GM18507 (cell line): Measurements from ENCODE around the gene LZIC.

Experiments
- DNase-seq: peaks from one replicate; pipeline ENCODE4 v3.0.0; 2011; ENCODE audit warnings: low read depth; ENCODE audit not compliant: insufficient read length; ENCODE audit errors: extremely low spot score
- FAIRE-seq: peaks from 2 replicates; lab custom pipeline; 2011; peaks lifted over from hg19 to GRCh38; lab: Jason Lieb, UNC

The LZIC gene

DNA sequence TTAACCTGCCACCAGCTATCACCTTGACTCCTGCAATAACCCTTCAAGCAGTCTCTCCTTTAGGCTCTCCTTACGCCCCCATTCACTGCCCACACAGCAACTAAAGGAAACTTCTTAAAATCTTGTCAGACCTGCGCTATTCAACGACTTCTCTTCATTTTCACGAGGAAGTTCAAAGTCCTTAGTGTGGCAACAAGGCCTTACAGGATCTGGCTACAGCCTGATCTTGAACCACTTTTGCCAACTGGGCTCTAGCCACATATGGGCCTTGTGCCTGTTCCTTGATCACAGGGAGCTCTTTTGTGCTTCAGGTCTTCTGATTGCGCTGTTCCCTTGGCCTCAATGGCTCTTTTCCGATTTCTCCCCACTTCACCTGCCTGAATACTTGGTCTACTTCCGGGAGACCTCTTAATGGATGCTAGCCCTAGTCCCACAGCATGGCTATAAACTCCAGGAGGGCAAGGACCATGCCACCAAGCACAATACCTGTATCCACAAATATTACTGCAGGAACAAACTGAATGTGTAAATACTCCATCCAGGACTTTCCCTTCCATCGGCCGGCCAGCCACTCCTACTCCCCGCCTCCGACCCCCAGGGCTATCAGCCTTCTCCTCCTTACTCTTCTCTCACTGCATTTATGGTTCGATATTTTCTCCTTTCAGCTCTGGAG is 30.8 kb downstream of the LZIC start:
- no peak for DNase-seq
- no peak for FAIRE-seq

DNA sequence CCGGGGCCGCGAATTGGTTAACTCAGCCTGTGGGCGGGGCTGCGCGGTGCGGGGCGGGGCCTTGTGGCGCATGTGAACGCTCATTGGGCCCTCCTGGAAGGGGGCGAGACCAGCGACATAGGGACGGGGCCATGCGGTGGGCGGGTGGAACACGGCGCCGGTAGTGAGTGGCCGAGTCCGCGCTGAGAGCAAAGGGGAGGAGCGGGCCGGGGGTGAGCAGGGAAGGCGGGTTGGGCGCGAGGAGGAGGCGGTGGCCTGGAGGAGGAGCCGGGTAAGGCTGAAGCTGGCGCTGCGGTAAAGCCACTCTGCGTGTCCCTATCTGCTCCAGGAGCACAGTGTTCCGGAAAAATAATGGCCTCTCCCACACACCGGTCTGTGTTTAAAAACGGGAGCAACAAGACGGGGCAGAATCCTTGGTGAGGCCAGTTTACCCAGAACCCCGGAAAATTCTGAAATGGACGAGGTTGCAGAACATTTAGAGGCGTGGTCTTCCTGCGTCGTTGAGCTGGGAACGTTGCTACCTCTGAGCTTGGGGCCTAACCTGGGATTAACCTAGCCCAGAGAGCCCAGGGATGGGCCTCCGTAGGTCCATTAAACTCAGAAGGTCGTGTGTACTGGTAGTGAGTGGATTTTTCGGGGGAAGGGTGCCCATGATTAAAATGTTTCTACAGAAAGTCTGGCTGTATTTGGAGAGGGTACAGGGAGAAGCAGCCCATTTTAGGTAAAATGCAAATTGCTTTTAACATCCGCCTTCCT is 32.6 kb downstream of the LZIC start:
- DNase-seq, result peak; percentile 98
- peak; percentile 99 for FAIRE-seq

DNA sequence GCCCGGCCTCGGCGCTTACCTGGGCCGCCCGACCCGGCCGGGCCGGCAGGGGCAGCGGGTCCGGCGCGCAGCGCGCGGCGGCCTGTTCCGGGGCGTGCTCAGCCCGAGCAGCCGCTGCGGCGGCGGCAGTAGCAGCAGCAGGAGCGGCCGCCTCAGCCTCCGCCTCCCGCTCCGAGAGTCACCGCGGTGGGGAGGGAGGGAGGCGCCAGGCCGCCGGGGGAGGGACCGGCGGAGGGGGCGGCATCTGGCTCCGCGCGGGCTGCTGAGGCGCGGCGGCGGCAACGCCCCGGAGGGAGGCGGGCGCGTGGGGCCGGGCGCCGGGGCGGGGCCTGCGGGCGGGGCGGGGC is 33.1 kb downstream of the LZIC start, which contains the start of gene CTNNBIP1:
CTNNBIP1 (minus strand) TSS at position 194 of the 347 bp plus-strand sequence. CDS start 38,205 bp downstream, outside the sequence.
- no peak for DNase-seq
- FAIRE-seq, result no peak

DNA sequence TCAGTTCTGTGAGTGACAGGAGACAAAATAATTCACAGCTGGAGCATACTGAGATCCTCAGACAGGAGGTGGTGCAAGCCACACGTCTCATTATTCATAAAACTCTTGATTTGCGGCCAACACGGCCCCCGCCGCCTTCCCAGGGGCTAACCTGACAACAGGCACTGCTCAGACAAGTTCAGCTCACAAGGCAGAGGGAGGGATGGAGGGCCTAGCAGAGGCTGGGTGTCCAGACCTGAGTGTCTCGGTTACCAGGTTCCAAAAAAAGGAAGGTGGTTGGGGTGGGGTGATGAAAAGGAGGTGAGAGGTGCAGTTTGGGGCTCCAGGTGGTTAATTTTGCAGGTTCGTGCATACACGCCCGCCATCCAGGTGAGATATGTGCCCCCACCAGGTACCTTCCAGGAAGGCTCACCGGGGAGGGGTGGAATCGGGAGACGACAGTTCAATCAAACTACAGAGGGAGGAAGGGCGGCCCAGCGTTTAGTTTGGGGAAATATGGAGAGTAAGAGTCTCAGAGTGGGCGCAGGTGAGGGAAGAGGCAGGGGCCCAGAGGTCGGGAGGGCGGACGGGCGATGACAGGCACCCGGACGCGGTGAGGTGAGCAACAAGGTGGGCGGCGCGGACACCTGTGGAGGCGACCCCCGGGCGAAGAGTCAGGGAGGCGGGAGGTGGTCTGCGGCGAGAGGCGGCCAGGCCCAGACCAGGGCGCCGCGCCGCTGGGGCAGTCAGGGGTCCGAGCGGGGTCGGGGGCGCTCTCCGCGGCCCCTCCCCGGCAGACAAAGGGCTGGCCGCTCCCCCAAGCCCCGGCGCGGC is 33.8 kb downstream of the LZIC start:
- DNase-seq, result no peak
- no peak for FAIRE-seq

DNA sequence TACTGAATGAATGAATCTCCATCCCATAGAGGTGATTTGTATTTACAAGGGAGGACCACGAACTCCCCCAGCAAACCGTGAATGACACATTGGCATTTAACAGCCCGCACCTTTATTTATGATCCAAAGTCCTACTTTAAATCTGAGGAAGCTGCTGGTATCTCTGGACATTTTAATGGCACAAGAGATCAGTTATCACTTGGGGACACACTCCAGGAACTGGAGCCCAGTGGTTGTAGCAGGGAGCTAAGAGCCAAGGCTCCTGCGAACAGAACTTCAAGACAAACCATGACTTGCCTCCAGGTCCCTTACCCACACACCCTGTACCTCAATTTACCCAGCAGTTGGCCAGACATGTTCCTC is 34.3 kb downstream of the LZIC start:
- FAIRE-seq (no peak), DNase-seq (no peak)

DNA sequence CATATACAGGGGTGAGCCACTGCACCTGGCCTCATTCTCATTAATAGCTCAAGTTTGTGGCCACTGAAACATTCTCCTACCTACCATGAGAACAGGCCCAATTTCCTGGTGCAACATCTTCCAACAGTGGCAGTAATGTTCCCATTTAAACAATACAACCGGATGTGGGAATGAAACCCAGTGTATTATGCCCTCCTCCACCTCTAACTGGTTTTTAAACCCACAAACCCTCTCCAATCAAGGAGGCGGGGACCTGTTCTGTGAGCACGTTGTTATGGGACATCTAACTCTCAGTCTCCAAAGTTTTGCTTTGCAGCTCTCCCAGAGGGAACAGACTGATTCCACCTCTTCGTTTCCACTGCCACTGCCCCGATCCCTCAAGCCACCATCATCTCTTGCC is 35.8 kb downstream of the LZIC start:
- no peak for FAIRE-seq
- no peak for DNase-seq

DNA sequence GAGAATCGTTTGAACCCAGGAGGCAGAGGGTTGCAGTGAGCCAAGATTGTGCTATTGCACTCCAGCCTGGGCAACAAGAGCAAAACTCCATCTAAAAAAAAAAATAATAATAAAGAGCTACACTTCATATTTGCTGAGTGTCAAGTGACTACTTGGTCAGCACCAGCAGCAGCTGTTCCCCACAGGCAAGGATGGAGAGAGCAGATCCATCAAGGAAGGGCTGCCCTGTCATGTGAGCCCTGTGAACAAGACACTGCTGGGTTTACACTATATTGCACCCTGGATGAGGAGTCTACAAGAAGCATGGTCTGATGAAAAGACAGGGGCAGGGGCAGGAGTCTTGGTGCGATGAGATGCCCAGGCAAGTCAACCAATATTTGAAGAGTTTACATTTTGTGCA is 36.7 kb downstream of the LZIC start:
- DNase-seq (no peak), FAIRE-seq (no peak)

DNA sequence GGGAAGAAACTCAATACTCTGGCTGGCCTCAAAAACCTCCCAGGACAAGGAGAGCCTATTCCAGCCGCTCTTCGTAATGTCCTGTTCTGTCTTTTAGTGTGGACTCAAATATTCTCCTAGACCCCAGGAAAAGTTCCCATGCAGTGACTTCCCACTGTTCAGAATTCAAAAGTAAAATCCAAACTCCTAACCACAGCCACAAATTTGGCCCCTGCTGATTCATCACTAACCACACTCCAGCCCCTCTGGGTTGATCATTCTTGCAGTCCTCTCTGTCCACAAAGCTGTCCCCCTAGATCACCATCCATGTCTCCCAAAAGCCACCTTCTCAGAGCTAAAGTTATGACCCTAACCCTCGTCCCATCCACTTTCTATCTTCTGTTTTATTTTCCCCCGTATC is 38.2 kb downstream of the LZIC start:
- FAIRE-seq (no peak), DNase-seq (no peak)

DNA sequence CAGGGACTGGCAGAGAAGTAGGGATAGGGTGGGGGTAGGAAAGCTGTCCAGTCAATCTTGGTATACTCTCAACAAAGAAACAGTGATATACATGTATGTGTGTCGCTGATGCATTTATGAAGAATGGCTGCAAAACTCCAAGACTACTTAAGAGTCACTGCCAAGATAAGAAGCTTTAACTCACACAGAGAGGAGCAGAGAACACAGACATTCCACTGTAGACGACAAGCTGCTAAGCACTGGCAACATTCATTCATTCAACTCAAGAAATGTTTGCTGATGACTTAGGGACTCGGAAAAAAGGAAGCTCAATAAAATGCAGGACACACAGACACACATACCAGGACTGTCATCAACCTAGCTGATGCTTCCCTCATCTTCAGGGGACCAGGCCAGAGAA is 38.6 kb downstream of the LZIC start:
- FAIRE-seq (no peak), DNase-seq (no peak)

DNA sequence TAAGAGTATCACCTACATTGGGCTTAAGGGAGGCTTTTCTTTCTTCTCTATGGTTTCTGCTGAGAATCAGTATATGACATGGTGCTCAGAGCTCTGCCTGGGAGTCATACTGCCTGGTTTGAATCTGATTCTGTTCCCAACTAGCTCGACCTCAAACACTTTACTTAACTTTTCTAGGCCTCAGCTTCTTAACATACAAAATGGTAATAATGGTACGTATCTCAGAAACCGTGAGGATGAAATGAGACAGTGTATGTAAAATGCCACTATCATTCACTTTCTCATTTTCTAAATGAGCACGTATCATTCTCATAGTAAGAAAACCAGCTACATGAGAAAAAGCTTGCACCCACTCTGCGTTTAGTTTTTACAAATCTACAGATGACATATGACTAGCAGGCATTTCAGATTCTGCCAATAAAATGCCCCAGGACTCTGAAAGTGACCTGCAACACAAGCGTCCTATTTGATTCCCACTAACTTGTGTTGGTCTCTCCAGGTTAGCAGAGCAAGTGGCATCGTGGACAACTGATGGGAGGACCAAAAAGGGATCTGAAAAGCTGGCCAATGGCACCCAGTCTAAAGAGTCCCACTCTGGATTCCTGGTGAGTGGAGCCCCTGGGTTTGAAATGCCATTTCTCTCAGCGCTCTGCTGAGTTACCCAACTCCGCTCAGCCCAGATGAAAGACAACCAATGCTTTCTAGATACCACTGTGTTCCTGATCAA is 39.2 kb downstream of the LZIC start:
- FAIRE-seq, result no peak
- DNase-seq, result no peak

DNA sequence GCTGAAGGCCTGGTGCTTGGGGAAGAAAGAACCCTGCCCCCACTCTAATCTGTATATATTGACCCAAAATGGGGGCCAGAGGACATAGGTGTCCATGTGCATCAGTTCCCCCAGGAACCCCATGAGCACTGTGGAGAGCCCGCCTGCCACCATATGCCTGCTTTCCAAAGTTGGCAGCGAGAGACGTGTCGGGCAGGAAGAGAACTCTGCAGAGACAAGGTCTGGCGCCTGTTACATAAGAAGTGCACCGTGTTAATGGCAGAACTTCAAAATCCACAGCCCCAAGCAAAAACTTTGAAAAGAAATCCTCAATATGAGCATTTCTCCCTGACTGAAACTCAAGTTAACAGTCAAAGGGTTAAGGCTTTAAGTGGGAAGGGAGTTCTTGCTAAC is 41.1 kb downstream of the LZIC start:
- FAIRE-seq (no peak), DNase-seq (no peak)

DNA sequence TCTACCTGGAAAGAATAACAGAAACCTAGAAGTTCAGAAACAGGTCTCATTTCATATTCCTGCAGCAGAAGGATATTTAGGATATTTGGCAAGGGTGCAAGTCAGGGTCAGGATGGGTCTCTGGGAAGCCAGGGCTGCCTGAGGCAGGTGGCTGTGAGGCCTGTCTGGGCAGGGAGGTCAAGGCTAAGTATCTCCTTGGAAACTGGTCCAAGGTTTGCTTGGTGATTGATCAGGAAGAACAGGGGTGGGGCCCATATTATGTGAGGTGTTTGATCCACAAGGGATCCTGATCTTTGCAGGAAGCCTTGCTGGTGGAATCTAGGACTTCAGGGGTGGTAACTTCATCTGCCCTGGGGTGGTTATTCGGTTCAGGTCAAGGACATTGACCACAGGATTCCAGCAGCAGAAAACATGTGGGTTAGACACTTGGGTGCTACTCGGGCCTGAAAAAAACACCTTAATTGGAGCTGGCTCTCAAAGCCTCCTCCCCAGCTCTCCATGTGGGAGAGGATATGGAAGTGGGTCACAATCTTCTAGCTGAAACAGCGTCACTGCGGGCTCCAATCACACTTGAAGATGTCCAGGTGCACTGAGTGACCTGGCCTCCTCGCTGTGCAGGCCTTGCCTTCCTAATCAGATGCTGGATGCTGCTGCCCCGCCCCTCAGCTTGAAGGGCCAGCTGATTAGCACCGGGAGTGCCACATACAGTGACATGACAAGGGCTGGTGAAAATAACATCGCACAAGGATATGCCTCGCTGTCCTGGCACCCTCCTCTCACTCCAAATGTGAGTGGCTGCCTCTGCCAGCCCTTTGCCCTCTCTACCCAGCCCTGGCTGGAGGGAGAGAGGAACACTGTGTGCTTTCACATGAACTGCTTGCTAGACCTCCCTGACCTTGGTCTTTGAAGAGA is 41.8 kb downstream of the LZIC start:
- FAIRE-seq (no peak), DNase-seq (no peak)

DNA sequence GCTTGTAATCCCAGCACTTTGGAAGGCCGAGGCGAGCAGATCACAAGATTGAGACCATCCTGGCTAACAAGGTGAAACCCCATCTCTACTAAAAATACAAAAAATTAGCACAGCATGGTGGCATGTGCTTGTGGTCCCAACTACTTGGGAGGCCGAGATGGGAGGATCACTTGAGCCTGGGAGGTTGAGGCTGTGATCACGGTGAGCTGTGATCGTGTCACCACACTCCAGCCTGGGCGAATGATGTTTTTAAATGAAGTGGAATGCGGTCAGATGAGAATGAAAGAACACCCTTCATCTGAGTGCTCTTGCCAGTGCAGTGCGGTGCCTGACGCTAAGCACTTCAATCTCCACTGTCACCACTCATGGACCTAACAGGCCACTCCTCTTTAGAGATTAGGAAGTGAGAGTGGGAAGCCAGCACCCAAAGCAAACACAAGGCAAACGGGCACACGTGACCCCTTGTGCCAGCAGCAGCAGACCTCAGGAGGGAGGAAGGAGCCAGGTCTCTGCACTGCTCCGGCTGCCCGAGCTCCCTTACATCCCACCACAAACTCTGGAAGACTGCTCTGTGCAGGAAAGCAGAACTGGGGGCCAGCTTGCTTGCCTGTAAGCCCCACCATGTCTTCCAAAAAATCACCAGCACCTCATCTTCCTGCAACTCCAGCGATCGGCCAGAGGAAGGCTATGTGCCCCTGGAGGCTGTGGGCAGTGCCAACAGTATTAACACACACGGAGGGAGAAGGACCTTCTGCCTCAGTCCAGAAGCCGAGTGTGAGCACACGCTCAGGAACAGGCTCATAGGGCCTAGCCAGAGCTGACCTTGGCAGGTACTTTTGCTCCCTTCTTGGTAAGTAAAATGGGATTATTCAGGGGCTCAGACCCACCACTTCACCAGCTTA is 42.8 kb downstream of the LZIC start:
- no peak for DNase-seq
- no peak for FAIRE-seq

DNA sequence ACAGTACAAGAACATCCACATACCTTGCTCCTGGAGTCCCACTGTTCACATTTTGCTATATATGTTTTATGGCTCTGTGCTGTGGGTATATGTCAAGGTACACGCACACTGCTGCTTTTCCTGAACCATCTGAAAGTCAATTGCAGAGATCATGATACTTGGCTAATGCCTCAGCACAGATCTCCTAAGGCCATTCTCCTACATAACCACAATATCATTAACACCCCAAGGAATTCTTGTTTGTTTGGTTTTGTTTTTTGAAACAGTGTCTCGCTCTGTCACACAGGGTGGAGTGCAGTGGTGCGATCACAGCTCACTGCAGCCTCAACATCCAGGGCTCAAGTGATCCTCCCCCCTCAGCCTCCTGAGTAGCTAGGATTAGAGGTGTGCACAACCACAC is 49.1 kb downstream of the LZIC start:
- FAIRE-seq, result no peak
- DNase-seq, result no peak

DNA sequence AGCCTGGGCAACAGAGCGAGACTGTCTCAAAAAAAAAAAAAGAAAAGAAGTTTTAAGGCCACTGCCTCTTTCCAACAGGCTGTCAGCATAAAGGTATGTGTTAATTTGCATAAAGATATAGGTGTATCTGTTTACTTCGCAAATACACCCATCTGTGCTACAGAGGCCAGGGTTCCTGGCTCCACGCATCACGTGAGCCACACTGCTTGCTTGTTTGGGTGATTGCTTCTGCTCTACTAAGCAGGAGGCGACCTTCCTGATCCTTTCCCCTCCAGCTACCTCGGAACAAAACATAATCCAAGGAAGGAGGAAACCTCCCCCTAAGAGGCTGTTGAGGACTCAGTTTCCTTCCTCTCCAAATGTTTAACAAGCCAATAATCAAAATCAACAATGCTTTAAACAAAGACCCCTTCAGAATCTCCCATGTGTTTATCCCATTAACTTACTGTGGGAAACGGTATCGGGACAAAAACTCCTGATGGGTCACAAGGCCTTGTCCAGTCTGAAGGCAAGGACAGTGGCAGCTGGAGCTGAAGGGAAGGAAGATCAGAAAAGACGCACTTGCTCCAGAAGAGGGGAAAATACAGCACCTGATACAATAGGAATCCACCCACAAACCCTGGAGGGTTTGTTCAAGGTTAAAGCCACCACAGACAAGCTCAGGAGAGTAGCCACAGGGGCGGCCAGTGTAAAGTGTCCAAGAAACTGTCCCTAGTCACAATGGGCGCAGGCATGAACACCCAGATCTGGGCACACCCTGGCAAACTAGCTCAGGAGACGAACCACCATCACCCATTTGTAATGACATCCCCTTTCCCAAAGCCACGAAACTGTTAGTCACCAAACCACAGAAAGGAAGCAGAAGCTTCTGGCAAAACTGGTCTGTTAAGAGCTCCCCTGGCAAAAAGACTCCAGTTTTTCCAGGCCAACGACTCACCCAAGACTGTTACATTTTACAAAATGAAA is 50.3 kb downstream of the LZIC start:
- FAIRE-seq (no peak), DNase-seq (no peak)

DNA sequence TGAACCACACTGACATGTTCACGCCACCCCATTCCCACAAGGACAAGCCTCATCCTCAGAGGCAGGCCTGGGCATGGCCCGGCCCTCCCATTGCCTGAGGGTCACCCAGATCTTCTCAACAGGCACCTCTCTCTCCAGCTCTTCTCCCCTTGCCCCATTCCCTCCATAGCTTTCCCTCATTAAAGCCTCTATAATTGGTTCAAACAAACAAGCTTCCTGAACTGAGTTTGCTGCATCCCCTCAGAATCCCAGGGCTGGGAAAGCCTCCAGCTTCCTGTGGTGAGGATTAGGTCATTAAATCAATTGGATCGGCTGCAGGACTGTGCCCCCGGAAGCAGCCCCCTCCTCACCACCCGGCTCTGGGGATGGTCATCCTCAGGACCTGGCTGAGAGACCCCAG is 52.0 kb downstream of the LZIC start:
- DNase-seq (no peak), FAIRE-seq (no peak)

DNA sequence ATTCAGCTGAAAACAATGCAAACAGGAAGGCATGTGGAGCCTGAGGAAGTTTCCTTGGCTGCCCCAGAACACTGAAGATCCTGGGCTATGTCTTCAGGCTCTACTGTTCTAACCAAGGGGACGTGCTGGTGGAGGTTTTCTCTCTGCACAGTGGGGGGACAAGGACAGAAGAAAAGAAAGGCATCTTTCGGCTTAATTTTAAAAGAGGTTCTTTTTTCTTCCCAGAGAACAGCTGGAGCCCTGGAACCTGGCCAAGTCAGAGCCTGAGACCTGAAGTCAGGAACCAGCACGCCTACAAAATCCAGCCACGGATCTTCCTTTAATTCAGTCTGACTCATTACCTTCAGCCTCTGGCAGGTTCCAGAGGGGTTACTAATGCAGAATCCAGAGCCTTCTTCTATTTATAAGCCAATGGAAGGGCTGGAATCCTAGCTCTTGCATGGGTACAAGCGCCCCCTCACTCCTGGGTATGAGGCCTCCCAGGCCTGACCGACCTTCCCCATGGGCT is 52.9 kb downstream of the LZIC start:
- DNase-seq (no peak), FAIRE-seq (no peak)
